Measurements from ENCODE around the gene STAT5A.

DNA sequence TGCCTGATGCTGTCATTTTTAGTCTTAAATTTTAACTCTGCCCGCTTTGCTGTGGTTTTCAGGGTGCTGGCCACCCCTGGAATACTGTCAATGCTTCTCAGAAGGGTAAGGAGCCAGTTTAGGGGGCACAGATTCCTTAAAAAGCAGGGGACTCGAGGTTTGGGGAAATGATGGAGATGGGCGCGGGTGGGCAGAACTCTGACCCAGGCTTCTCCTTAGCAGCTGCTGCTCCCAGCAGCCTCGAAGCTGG lies 23.7 kb downstream of the STAT5A start:
- TF ChIP-seq, protein P1, sequence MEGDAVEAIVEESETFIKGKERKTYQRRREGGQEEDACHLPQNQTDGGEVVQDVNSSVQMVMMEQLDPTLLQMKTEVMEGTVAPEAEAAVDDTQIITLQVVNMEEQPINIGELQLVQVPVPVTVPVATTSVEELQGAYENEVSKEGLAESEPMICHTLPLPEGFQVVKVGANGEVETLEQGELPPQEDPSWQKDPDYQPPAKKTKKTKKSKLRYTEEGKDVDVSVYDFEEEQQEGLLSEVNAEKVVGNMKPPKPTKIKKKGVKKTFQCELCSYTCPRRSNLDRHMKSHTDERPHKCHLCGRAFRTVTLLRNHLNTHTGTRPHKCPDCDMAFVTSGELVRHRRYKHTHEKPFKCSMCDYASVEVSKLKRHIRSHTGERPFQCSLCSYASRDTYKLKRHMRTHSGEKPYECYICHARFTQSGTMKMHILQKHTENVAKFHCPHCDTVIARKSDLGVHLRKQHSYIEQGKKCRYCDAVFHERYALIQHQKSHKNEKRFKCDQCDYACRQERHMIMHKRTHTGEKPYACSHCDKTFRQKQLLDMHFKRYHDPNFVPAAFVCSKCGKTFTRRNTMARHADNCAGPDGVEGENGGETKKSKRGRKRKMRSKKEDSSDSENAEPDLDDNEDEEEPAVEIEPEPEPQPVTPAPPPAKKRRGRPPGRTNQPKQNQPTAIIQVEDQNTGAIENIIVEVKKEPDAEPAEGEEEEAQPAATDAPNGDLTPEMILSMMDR (IDR thresholded peaks at IDR 0.05), result no peak
- TF ChIP-seq POLR2A (IDR thresholded peaks at IDR 0.05; ENCODE audit: low read depth) (no peak), POLR2AphosphoS5 (IDR thresholded peaks at IDR 0.05) (no peak)

Measured in esophagus muscularis mucosa (tissue), 3 donors.